Measurements from ENCODE around the gene EREG. TPM values are rescaled to one million over a fixed set of nuclear protein-coding genes. Genes with fewer than 3 reads are reported as not detected.

EREG gene
- total RNA-seq, 1 donor from 2014 or later: not detected

DNA sequence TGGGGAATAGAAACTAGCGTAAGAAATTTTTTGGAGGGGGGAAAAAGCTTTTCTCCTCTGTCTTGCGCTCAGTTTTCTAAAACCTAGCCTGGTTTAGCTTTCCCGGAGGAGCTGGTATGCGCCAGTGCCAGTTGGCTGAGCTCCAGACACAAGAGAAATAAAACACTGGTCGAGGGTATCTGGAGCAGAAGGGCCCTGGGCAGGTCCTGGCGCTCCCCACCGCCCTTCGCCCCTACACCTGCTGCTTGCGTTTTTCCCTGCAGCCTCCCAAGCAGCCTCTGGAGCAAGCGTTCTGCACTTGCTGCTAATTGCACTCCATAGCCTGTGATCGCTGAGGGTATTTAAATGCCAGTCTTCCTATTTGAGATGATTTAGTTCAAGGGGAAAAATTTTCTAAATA, 816 bp downstream of the EREG start:
- Mint-ChIP-seq H3K36me3 (ENCODE audit: low read depth) (no peaks in the 10 kb centered on the region), H3K27me3 (ENCODE audit: low read depth) (peaks cover 53% of the 10 kb centered on the region), H3K4me3 (peak overlapping the region; percentile 36), H3K9me3 (no peaks in the 10 kb centered on the region), H3K27ac (ENCODE audit: unreplicated experiment) (no peak overlapping the region), H3K4me1 (peaks cover 17% of the 10 kb centered on the region)
- TF ChIP-seq, protein P1, sequence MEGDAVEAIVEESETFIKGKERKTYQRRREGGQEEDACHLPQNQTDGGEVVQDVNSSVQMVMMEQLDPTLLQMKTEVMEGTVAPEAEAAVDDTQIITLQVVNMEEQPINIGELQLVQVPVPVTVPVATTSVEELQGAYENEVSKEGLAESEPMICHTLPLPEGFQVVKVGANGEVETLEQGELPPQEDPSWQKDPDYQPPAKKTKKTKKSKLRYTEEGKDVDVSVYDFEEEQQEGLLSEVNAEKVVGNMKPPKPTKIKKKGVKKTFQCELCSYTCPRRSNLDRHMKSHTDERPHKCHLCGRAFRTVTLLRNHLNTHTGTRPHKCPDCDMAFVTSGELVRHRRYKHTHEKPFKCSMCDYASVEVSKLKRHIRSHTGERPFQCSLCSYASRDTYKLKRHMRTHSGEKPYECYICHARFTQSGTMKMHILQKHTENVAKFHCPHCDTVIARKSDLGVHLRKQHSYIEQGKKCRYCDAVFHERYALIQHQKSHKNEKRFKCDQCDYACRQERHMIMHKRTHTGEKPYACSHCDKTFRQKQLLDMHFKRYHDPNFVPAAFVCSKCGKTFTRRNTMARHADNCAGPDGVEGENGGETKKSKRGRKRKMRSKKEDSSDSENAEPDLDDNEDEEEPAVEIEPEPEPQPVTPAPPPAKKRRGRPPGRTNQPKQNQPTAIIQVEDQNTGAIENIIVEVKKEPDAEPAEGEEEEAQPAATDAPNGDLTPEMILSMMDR (conservative IDR thresholded peaks at IDR 0.05): no peak
- no peak for DNase-seq (ENCODE audit: low read depth, low spot score)

DNA sequence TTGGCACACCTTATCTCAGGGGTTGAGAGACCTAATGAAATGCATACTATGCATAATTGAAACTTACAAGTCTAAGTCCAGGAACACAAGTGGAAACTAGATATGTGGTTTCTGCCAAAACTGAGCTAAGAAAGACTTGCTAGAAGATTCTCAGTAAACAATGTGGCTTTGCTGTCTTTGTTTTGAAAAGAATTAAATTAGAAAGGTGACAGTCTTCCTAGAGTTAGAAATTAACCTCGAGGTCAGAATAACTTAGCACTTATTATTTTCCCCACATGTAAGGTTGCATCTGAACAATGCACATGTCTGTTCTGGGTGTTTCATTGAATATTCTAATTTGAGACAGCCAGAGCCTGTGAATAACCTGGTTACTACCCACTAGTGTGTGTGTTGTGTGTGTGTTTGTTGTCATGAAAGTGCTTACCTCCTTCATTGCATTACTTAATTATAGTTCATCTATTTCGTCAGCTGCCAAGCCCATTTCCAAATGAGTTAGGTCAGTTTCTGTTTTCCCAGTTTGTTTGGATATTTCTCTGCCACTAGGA, 1.5 kb downstream of the EREG start:
- Mint-ChIP-seq H3K36me3 (ENCODE audit: low read depth) (no peaks in the 10 kb centered on the region), H3K27ac (ENCODE audit: unreplicated experiment) (no peak overlapping the region), H3K4me3 (no peak overlapping the region), H3K9me3 (no peaks in the 10 kb centered on the region), H3K4me1 (peaks cover 17% of the 10 kb centered on the region), H3K27me3 (ENCODE audit: low read depth) (peaks cover 52% of the 10 kb centered on the region)
- no peak for DNase-seq (ENCODE audit: low read depth, low spot score)
- TF ChIP-seq, protein P1 (conservative IDR thresholded peaks at IDR 0.05): no peak

DNA sequence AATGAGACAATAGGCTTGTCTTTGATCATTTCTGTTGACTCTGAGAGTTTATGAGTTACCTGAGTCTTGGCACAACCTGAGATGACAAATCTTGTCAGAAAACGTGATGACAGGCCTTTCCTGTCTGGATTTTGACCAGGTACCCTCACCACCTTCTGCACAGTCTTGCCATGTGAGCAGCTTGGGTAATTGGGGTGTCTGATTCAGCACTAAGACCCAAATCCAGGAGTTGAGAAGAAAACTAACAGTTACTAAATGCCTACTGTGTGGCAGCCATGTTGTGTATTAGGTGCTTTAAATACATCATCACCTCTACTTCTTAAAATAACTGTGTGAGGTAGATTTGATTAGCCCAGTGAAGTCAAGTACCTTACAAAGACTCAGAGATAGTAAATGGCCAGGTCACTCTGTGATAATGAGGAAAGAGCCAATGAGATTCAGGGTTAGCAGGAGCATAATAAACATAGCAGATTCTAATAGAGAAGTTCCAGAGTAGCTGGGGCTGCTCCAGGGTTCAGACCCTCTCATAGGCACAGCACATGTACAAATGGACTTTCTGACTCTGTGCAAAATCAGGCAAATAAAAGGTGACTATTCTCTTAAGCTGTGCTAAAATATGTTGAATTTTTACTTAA, 2.8 kb downstream of the EREG start:
- Mint-ChIP-seq H3K27me3 (ENCODE audit: low read depth) (peaks cover 48% of the 10 kb centered on the region), H3K4me1 (peaks cover 17% of the 10 kb centered on the region), H3K27ac (ENCODE audit: unreplicated experiment) (no peak overlapping the region), H3K9me3 (no peaks in the 10 kb centered on the region), H3K4me3 (no peak overlapping the region), H3K36me3 (ENCODE audit: low read depth) (no peaks in the 10 kb centered on the region)
- DNase-seq (ENCODE audit: low read depth, low spot score): no peak
- TF ChIP-seq, protein P1 (conservative IDR thresholded peaks at IDR 0.05): no peak

DNA sequence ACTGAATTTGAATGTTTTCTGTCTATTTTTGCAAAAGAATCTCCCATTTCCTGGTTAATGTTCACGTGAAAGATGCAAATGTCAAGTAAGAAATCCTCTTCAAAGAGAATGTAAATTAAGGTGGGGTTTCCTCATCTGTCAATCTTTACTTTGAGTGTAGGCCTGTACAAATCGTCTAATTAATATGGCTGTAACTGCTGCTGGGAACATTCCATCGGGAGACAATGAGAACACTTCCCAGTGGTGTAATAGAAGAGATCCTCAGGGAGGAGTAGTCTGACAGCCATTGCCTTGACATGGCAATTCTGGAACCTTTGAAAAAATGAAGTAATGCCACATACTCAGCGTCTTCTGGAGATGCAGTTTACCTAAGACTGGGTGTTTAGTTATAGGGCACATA, 3.7 kb downstream of the EREG start:
- peaks cover 43% of the 10 kb centered on the region for H3K27me3 Mint-ChIP-seq (ENCODE audit: low read depth)
- H3K4me3 Mint-ChIP-seq: no peak overlapping the region
- TF ChIP-seq, protein P1 (conservative IDR thresholded peaks at IDR 0.05): no peak
- DNase-seq (ENCODE audit: low read depth, low spot score): no peak
- no peaks in the 10 kb centered on the region for H3K36me3 Mint-ChIP-seq (ENCODE audit: low read depth)
- peaks cover 17% of the 10 kb centered on the region for H3K4me1 Mint-ChIP-seq
- H3K9me3 Mint-ChIP-seq: no peaks in the 10 kb centered on the region
- no peak overlapping the region for H3K27ac Mint-ChIP-seq (ENCODE audit: unreplicated experiment)

DNA sequence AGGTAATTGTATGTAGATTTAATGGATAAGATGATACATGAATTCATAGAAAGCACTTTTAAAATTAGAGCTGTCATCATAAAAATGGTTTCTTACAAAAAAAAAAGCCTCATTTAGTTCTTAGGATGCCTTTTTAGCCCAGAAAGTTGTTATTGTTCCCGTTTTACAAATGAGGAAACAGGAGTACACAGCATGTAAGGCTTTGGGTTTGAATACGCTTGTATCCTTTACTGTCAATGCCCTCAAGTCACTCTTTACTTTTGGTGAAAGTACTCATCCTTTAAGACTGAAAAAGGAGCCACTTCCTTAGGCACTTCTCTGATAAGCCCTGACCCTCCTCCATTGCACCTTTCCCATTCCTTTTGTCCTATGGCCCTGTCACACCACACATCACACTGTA, 4.9 kb downstream of the EREG start:
- Mint-ChIP-seq H3K9me3 (no peaks in the 10 kb centered on the region), H3K4me3 (no peak overlapping the region), H3K36me3 (ENCODE audit: low read depth) (no peaks in the 10 kb centered on the region), H3K27ac (ENCODE audit: unreplicated experiment) (no peak overlapping the region), H3K27me3 (ENCODE audit: low read depth) (peaks cover 32% of the 10 kb centered on the region), H3K4me1 (peaks cover 6% of the 10 kb centered on the region)
- TF ChIP-seq, protein P1 (conservative IDR thresholded peaks at IDR 0.05): no peak
- no peak for DNase-seq (ENCODE audit: low read depth, low spot score)
